Mammary epithelial cell (primary cell): ENCODE data around the gene OTUD5.

ENCODE experiments used
- CTCF ChIP-seq, 2 donors: IDR thresholded peaks in 1 of 2; conservative IDR thresholded peaks in 1 of 2; 2 replicates each; pipeline ENCODE4 v1.5.1; 2011 to 2012; ENCODE audit warnings: inconsistent platforms in 2 of 2, low read length in 2 of 2, mild to moderate bottlenecking in 2 of 2, control low read depth in 1 of 2, low read depth in 1 of 2; ENCODE audit not compliant: insufficient read depth in 1 of 2; ENCODE audit errors: extremely low read depth in 1 of 2
- EZH2 ChIP-seq: IDR thresholded peaks from 2 replicates; pipeline ENCODE4 v1.6.1; 2012; ENCODE audit warnings: low read length, inconsistent platforms, borderline replicate concordance

DNA sequence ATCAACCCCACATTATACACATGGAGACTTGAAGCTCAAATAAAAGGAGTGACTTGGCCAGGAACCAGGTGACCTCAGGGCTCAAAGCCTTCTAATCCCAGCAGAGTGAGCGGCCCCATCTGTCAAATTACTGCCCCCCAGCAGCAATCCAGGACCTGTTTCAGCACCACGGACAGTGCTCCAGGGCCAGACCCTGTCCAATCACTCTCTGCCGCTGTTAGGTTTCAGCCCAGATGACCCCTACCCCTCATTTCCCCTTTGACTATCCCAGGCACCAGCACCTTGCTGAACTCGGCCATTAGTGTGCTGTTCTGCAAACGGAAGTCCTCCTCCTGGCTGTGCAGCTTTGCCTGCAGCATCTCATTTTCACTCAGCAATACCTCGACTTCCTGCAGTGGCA lies 39.6 kb upstream of the OTUD5 start:
- TF ChIP-seq CTCF (conservative IDR thresholded peaks at IDR 0.05 in 1 of 2, IDR thresholded peaks at IDR 0.05 in 1 of 2; ENCODE audit: extremely low read depth in 1 of 2, insufficient read depth in 1 of 2, low read depth in 1 of 2, low read length in 2 of 2), result no peak
- no peak for TF ChIP-seq EZH2
